NCI-H1436 (cell line): ENCODE data around the gene SLC12A6.

Experiments used
- DNase-seq: peaks from one replicate; lab custom pipeline; 2025; lab: John Stamatoyannopoulos, UW

Gene SLC12A6

GRCh38 chr15:34330279-34330678, 7.3 kb downstream of the SLC12A6 start:
- no peak for DNase-seq

GRCh38 chr15:34329006-34329405, 8.6 kb downstream of the SLC12A6 start:
- DNase-seq, result no peak

DNA sequence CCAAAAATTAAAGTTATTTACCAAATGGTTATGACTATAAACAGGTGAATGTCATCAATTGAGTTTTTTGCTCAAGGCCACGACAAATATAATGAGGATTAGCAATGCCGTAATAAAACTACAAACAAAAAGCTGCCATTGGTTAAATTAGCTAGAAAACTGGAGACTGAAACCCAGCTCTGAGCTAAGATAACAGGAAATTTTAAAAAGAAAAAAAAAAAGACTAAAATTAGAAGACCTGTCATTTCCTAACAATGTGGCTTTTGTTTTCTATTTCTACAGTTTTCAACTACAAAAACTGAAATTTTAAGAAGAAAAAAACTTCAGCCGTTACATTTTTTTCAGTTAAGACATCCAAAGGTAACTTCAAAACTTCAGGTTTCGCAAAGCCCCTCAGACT, 9.7 kb downstream of the SLC12A6 start:
- DNase-seq, result no peak

DNA sequence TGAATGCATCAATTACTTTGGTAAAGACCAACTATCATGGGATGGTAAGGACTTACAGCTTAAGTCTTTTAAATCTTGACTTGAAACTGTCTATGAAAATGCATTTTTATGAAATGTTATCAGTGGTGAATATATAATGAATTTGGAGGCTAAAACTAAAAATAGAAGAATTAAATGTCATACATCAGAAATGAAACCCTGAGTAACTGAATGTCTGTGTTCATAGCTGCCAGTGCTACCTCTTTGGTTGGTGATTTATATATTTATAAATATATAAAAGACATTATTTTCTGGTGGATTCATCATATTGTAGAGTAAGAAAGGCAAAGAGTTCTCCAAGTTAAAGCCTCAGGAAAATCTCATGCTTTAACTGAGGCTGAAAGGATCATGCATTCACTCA, 12.2 kb downstream of the SLC12A6 start:
- DNase-seq, result no peak

DNA sequence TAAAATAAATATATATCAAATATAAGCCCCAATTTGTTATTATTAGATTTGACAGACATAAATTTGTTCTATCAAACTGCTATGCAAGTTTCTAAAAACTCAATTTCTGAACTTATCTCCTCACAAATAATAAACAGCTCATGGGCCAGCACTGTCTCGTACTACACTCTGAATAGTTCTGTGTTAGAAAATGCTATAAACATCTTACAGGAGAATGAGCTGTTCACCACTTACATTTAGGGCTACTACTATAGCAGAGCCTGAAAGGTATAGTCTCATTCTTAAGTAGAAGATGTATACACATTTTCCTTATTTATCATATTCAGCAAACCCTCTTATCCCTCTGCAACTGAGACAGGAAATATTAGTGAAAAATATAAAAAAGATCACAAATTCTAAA, 12.6 kb downstream of the SLC12A6 start:
- DNase-seq, result no peak

GRCh38 chr15:34323217-34323616, 14.4 kb downstream of the SLC12A6 start:
- no peak for DNase-seq

- peak; percentile 31 for DNase-seq
Observed at GRCh38 chr15:34318277-34319079, 19.1 kb downstream of the SLC12A6 start.

DNA sequence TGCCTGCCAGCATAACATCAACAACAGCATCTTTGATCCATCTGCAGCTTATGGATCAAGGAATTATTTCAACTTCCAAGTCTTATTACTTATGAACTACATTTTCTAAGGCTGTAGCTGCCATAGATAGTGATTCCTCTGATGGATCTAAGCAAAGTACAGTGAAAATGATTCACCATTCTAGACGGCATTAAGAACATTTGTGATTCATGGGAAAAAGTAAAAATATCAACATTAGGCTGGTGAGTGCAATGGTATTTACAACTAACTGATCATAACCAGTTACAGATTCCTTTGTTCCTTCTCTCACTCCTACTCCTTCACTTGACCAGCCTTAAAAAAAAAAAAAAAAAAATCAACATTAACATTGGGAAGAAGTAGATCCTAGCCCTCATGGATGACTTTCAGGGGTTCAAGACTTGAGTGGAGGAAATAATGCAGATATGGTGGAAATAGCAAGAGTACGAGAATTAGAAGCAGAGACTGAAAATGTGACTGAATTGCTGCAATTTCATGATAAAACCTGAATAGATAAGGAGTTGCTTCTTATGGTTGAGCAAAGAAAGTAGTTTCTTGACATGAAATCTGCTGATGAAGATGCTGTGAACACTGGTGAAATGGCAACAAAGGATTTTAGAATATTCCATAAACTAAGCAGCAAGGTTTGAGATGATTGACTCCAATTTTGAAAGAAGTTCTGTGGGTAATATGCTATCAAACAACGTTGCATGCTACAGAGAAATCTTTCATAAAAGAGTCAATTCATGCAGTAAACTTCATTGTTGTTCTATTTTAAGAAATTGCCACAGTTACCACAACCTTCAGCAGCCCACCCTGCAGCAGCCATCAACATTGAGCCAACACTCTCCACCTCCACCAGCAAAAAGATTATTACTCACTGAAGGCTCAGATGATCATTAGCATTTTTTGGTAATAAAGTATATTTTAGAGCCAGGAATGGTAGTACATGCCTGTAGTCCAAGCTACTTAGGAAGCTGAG, 22.8 kb downstream of the SLC12A6 start:
- no peak for DNase-seq

DNA sequence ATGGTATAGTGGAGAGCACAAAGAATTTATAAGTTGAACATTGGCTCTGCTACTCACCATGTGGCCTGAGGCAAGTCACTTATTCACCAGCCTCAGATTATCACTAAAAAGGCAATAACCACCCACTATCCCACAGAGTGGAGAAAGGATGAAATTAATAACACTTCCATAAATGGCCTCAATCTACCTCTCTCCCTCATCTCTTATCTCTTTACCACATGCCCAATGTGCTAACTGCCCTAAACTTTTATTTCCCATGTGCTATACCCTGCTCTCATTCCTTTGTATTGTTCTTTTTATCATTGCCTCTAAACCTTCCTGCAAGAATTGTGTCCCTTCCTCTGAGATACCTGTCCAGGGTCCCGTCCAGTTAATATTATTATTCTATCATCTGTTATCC, 26.0 kb downstream of the SLC12A6 start:
- no peak for DNase-seq

DNA sequence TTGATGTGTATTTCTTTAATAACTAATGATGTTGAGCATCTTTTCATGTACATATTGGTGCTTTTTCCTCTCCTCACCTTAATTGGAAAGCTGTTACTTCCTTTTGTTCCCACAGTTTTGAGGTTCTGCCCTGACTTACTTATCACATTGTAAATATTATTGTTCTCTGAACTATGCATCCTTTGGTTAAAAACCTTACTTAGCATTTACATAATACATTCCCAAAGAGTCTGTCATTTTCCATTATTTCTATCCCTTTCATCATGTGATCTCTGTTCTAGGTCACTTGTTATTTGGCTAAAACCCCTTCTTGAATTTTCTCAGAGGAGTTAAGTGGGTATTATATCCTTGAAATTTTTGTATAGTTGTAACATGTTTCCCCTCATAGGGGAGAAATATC, 33.0 kb downstream of the SLC12A6 start:
- no peak for DNase-seq

- DNase-seq, result no peak
Observed at GRCh38 chr15:34301058-34301457, 36.5 kb downstream of the SLC12A6 start.

GRCh38 chr15:34297059-34297458, 40.5 kb downstream of the SLC12A6 start:
- DNase-seq, result no peak

- no peak for DNase-seq
Observed at GRCh38 chr15:34292621-34293020, 45.0 kb downstream of the SLC12A6 start.

- DNase-seq, result no peak
Observed at GRCh38 chr15:34284937-34285336, 52.6 kb downstream of the SLC12A6 start.

- DNase-seq, result no peak
Observed at GRCh38 chr15:34282384-34282783, 55.2 kb downstream of the SLC12A6 start.

- no peak for DNase-seq
Observed at GRCh38 chr15:34280193-34280592, 57.4 kb downstream of the SLC12A6 start.

DNA sequence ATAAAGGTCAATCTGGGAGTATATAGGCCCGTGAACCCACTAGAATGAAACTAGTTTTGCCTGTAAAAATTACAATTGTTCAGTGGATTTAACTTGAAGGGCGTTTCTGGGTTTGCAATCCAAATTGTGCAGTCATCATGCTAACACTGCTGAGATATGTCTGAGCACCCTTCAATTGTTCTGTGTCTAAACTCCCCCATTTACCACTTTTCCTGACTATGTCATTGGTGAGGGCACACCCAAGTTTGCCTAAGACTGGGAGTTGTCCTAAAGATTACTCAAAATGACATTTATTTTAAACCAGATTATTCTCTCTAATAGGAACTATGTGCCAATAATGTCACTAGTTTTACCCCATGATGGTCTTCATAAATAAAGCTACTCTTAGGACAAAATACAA, 58.2 kb downstream of the SLC12A6 start:
- no peak for DNase-seq

DNA sequence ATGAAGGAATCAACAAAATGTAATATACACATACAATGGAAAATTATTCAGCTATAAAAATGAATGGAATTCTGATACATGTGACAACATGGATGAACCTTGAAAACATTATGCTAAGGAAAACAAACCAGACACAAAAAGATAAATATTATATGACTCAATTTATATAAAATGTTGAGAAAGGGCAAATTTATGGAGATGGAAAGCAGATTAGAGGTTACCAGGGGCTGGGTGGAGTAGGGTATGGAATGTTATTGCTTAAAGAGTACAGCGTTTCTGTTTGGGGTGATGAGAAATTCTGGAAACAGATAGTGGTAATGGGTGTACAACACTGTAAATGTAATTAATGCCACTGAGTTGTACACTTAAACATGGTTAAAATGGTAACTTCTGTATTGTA, 61.9 kb downstream of the SLC12A6 start:
- DNase-seq, result no peak

DNA sequence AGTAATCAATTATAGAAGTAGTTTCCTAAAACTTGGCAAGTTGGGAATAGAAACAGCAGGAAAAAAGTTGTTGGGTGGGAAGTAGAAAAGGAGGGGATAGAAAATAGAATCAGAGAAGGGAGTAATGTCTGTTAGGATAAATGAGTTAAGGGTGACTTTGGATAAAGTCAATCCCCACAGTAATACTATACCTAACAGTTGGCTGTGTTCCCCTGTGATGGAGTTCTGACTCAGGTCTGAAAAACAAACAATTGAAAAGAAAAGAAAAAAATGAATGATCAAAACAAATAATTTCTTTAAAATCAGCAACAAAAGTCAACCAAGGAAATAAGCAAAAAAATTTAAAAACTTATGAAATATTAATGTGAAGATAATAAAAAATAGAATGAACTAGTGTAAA, 62.4 kb downstream of the SLC12A6 start:
- DNase-seq, result no peak

- no peak for DNase-seq
Observed at GRCh38 chr15:34271493-34271892, 66.1 kb downstream of the SLC12A6 start.

GRCh38 chr15:34266751-34267150, 70.8 kb downstream of the SLC12A6 start:
- DNase-seq, result no peak

DNA sequence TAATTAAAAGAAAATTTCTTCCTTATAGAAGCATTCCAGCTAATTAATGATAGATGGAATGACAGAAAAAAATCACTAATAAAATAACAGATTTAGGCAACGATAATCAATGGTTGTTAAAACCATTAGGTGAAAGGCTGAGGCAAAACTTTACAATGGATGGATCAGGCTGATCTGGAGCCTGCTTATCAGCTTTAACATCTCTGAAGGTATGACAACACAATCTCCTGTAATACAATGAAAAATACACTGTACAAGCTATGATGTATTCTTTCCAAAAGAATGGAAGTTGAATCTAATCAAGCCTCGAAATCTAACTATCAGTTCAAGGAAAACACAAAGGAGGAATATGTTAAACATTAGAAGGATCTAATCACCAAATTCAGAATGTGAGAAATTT, 73.5 kb downstream of the SLC12A6 start:
- DNase-seq, result no peak

DNA sequence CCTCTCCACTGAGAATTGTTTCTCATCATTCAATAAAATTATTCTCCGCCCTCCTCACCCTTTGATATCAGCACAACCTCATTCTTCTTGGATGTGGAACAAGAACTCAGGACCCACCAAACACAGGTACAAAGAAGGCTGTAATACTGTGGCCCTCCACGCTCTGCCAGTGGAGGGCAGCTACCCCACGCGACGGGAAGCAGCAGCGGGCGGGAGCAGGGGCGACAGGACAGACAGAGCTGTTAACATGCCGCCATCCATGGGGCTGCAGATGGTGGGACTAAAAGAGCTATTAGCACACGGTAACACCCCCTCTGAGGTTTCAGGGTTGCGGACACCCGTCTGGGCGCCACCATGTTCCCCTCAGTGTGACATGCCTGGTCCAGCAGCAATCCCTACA, 75.2 kb downstream of the SLC12A6 start:
- DNase-seq, result no peak
